GM20431 (cell line): ENCODE results near the gene HACE1.
"Not testable (repeated sequence)": the region's sequence is repeated elsewhere in the genome, so short reads cannot be mapped to it uniquely, and the experiment has no call there.

Experiments
- in situ Hi-C: fragments of 300-500 bp; cut with MseI, MboI; formaldehyde crosslinking; loops from one replicate; pipeline ENCODE4 v1.15.0; 2020; ENCODE audit warnings: low sequenced_read_pairs; ENCODE audit not compliant: unreplicated experiment

The HACE1 gene

GRCh38 chr6:104754788-104755409 lies 104.8 kb downstream of the HACE1 start:
- in situ Hi-C loops: no loop called here

DNA sequence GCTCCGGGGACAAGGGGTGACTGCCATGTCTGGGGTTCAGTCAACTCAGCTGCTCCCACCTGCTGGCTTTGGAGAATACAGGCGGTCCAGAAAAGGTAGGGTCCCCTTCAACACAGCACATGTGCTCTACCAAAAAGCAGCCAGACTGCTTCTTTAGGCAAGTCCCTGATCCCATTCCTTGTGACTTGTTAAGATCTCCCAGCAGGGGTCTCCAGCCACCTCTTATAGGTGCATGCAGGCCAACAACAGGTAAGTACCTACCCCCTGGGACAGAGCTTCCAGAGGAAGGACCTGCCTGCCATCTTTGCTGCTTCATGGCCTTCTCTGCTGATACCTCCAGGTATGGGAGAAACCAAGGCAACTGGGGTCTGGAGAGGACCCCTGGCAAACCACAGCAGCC lies 106.5 kb downstream of the HACE1 start:
- in situ Hi-C loops: no loop called here

- in situ Hi-C loops: no loop called here
These were observed 109.3 kb downstream of the HACE1 start for GRCh38 chr6:104750449-104750848.

DNA sequence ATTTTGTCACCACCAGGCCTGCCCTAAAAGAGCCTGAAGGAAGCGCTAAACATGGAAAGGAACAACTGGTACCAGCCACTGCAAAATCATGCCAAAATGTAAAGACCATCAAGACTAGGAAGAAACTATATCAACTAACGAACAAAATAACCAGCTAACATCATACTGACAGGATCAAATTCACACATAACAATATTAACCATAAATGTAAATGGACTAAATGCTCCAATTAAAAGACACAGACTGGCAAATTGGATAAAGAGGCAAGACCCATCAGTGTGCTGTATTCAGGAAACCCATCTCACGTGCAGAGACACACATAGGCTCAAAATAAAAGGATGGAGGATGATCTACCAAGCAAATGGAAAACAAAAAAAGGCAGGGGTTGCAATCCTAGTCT lies 120.6 kb downstream of the HACE1 start:
- in situ Hi-C loops: not testable (repeated sequence)

DNA sequence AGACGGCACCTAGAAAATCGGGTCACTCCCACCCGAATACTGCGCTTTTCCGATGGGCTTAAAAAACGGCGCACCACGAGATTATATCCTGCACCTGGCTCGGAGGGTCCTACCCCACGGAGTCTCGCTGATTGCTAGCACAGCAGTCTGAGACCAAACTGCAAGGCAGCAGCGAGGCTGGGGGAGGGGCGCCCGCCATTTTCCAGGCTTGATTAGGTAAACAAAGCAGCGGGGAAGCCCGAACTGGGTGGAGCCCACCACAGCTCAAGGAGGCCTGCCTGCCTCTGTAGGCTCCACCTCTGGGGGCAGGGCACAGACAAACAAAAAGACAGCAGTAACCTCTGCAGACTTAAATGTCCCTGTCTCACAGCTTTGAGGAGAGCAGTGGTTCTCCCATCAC lies 122.2 kb downstream of the HACE1 start:
- in situ Hi-C loops: not testable (repeated sequence)

DNA sequence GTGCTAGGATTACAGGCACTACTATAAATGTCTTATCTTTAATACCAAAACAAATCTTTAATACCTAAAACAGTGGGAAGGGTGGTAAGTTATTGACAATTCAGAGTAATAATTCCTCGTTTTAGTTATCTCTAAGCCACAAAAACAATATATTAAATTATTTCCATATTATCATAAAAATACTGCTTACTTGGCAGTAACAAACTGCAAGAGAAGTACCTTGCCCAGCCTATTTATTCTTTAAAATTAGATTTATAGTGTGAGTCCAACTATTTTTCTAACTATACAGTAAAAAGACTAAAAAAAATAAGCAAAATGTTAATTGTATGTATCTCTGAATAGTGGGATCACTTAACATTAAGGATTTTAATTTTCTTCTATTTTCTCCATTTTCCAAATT lies 123.2 kb downstream of the HACE1 start:
- in situ Hi-C loops: no loop called here

GRCh38 chr6:104730450-104730849 lies 129.3 kb downstream of the HACE1 start:
- in situ Hi-C loops: no loop called here

DNA sequence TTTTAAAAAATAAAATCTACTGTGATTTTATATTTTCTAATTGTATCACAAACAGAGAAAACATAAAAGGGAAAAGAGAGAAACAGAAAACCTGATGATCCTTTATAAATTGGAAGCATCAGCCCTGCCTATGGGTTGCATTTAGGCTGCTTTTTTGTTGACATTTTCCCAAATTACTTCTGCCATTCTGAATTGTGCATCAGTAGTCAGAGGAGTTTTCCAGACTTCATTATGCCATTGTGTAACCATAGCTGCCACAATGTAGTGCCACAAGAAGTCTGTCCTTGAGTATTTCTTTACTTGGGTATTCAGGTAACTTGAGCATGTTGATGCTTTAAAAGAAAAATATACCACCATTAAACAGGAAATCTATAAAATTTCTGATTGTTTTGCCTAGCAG lies 130.3 kb downstream of the HACE1 start:
- in situ Hi-C loops: no loop called here

GRCh38 chr6:104728448-104728847 lies 131.3 kb downstream of the HACE1 start:
- in situ Hi-C loops: no loop called here

DNA sequence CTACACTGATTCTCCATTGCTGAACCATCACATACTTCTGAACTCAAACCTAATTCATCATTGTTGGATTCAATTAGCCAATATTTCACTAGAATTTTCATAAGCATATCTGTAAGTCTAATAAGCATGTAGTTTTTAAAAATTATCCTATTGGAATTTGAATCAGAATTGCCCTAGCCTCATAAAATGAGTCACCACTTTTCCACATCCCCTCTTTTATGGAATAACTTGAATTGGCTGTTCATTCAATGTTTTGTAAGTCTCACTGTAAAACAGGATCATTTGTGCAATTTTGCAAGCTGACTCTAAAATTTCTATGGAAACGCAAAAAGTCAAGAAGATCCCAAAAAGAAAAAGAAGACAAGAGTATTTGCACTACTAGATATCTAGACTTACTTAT lies 141.0 kb downstream of the HACE1 start:
- in situ Hi-C loops: no loop called here

- in situ Hi-C loops: no loop called here
These were observed 142.9 kb downstream of the HACE1 start for GRCh38 chr6:104716858-104717257.

DNA sequence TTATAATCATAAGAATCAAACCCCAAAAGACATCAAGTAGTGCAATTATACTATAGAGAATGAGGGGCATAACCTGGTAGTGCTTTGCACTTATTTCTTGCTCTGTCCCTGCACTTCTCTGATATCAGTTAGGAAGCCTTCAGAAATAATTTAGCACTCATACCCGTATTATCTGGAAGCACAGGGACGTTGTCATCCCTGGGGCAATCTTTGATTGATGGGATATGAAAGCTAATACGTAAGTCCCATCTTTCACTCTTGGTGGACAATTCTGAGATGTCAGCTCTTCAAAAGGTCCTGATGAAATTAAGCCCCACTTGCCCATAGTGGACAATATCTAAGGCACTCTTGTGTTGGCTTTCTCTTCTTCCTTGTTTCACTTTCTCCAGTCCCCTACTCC lies 144.9 kb downstream of the HACE1 start:
- in situ Hi-C loops: no loop called here

DNA sequence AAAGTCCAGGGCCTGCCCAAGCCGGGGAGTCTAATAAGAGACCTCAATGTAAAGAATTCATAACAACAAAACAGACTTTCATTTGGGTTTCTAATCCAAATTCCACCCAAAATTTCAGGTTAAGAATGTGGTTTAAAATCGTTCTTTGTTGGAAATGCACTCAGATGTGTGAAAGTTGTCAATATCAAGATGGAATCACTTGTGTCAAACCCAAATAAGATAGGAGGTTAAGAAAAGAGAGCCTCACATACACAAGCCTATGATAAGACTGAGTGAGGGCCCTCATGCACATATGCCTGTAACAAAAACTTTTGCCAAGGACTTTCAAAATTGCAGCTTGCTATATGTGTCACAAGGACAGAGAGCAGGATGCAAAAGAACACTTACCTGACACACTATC lies 145.7 kb downstream of the HACE1 start:
- in situ Hi-C loops: no loop called here

DNA sequence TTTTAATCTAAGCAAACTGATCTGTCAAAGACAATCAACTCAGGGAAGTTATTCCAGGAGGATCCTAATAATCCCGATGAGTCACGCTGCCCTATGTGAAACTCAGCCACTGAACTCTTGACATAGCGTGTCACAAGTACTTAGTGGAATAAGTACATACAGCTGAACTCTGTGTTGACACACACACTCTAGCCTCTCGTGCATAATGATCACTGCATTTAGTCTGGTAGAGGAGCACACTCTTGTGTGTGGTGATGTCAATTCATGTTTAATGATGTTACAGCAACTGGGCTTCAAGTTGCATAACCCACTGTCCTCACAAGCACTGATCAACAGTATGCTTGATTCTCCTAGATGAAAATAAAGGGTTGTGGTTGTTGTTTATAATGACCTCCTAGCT lies 148.3 kb downstream of the HACE1 start:
- in situ Hi-C loops: no loop called here

DNA sequence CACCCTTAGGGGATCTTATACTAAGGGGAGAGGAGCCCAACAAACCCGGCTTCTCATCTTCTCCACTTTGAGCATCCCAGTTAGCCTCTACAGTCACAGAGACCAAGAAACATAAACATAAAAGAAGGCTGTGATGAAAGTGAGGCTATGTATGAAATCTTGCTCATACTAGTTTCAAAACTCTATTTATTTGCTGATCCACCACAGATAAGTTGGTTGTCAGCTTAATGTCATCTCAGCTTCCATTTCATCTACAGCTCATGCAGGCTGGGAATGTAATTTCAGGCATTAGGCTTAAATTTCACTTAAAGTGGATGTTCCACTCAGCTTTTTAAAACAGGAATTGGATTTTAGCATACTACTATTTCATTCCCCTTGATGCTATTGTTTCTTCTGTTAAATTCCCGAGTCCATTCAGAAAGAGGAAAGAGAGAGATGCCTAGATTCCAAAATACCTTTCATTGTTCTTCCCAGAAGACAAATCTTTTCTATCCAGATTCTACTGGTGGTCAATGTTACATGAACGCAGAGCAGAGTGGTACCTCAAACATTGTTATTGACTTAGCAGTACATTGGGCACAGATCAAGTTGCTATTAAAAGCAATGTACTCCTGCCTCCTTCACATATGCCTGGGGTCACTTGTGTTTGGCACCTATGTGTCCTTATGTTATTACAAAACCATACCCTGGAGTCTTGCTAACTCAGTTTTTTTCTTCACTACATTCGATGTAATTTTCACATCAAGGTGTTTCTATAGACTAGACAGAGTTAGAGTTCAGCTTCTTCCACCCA lies 149.0 kb downstream of the HACE1 start:
- in situ Hi-C loops: no loop called here

DNA sequence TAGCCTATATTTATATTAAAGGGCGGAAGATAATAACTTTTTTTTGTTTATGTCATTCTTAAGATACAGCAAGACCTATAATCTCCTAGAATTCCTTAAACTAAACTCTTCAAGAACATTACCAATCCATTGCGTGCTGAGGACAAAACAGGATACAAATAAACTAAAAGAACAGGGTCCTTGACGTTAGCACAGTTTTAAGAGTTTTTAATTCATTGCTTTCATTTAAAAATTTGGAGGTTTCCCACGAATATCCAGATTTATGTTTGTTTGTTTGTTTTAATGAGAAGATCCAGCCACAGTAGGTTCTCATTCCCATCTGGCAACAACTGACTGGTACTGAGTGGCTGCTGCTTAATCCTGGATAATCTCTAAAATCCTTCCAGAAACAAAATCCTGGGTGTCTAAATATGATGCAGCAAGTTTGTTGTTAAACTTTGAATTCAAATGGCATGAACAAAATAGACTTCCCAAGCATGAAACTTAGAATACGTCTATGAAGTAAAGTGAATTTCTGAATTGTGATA lies 153.7 kb downstream of the HACE1 start:
- in situ Hi-C loops: no loop called here

DNA sequence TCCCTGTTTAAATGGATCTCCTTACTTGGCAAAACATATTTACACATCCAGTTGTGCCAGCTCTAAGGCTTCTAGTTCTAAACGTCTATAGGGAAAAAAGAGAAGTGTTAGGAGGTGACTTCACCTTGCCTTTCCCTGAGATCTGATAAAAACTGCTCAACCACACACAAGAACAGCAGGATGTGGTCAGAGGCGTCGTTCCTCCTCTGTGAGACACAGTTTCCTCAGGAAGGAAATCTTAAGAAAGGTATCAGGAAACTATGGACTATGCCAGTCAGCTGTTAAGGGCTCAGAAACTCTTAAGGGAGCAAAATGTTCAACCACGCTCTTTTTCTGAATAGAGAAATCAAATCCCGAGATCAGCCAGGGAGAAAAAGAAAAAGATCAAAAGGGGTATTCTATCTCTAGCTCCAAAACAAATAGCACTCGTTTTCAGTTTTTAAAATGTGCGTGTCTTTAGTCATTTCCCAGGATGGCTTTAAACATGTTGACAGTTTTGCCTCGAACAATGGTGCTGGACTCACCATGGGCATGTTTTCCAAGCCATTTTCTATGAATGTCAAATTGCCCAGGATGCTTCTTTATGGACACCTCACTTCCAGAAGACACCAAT lies 154.5 kb downstream of the HACE1 start:
- in situ Hi-C loops: no loop called here

DNA sequence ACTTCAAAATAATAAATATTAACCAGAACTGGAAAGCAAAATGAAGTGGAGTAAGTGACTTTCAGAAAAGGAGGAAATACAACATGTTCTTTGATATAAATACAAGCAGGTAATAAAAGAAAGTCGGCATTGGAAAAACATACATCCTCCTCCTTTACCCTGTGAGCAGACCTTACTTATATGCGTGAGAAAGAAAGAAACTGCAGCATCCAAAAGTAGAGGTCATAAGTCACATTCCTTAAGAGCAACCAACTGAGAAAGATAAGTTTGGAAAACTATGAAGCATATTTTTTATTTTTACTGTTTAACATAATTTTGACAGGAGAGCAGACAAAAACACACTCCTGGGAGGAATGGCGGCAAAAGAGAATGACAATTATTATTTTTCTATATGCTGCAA lies 155.5 kb downstream of the HACE1 start:
- in situ Hi-C loops: no loop called here

DNA sequence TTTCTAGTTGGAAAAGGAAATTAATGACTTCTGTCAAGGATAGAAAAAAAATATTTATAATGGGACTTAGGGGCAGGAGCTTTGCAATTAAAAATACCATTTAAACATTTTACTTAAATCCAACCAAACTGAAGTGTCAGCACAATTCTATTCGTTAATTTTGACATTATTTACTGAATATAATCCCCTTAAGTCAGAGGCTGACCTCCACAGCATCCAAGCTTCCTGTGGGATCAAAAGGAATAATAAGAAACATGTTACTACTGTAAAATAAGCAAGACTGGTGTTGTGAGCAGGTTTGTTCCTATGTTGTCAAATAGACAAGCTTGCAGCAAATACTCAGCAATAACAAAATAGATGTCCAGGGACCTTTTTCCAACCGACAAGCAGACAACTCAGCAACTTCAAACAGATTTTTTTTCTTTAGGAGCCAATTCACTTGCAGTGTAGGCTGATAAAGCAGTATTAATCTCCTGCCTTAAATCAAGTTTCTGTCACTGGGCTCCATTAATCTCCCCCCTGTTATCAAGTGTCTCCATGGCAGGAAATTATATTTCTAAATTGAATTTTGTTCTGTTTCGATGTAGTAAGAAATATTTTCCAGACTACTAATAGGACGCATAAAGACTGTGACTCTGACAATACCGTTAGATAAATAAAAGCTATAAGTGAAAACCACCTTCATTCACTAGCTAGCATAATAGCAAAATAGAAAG lies 157.4 kb downstream of the HACE1 start:
- in situ Hi-C loops: no loop called here

GRCh38 chr6:104700371-104701185 lies 159.1 kb downstream of the HACE1 start:
- in situ Hi-C loops: no loop called here
